Measurements from ENCODE around the gene CA12. TPM values are rescaled to one million over a fixed set of nuclear protein-coding genes. Genes with fewer than 3 reads are reported as not detected.
"Not testable (repeated sequence)": the region's sequence is repeated elsewhere in the genome, so short reads cannot be mapped to it uniquely, and the experiment has no call there.

The CA12 gene
- polyA plus RNA-seq, 3 donors, result not detected

- Histone ChIP-seq H3K27me3 (ENCODE audit: control insufficient read depth in 2 of 2, insufficient read depth in 2 of 2, low read length in 2 of 2) (no peaks in the 10 kb centered on the region), H3K4me2 (replicated peaks; ENCODE audit: extremely low read depth, low read length, poor library complexity, severe bottlenecking) (no peak overlapping the region), H2AFZ (ENCODE audit: insufficient read depth, low read depth, low read length, poor library complexity, severe bottlenecking) (no peak overlapping the region), H3K27ac (ENCODE audit: low read depth in 1 of 2, low read length in 2 of 2) (no peak overlapping the region), H3K4me3 (replicated peaks in 1 of 3; ENCODE audit: low read depth in 2 of 3, low read length in 3 of 3) (no peak overlapping the region), H3K9ac (ENCODE audit: insufficient read depth, low read length, poor library complexity, severe bottlenecking) (no peak overlapping the region), H3K36me3 (replicated peaks in 1 of 2; ENCODE audit: control insufficient read depth in 1 of 2, insufficient read depth in 2 of 2, low read length in 2 of 2) (no peaks in the 10 kb centered on the region), H3K9me3 (replicated peaks in 1 of 2; ENCODE audit: control insufficient read depth in 1 of 2, insufficient read depth in 1 of 2, low read length in 2 of 2) (no peaks in the 10 kb centered on the region), H3K4me1 (ENCODE audit: control insufficient read depth in 1 of 2, insufficient read depth in 2 of 2, low read length in 2 of 2) (no peaks in the 10 kb centered on the region), H3K79me2 (ENCODE audit: insufficient read depth, low read length) (no peaks in the 10 kb centered on the region), H4K20me1 (ENCODE audit: insufficient read depth, low read length) (no peaks in the 10 kb centered on the region)
- 40% methylated on average over 4 of the region's 4 CpGs for WGBS (ENCODE audit: insufficient coverage)
- intact Hi-C loops (cut with micrococcal nuclease), result no loop called here
- Mint-ChIP-seq H3K4me1 (no peaks in the 10 kb centered on the region), H3K27me3 (ENCODE audit: low read depth in 3 of 3) (peaks cover 0 to 1% (median under 1%) of the 10 kb centered on the region in 3 donors), H3K9me3 (no peaks in the 10 kb centered on the region), H3K27ac (no peak overlapping the region), H3K4me3 (no peak overlapping the region), H3K36me3 (no peaks in the 10 kb centered on the region)
- no peak for TF ChIP-seq CTCF (IDR thresholded peaks at IDR 0.05)
- DNase-seq, result no peak
Measured at GRCh38 chr15:63322541-63322940, 59.1 kb downstream of the CA12 start.

- no peak for DNase-seq
- Mint-ChIP-seq H3K4me3 (no peak overlapping the region), H3K4me1 (no peaks in the 10 kb centered on the region), H3K27me3 (ENCODE audit: low read depth in 3 of 3) (peaks cover 0 to 6% (median 3%) of the 10 kb centered on the region in 3 donors), H3K36me3 (no peaks in the 10 kb centered on the region), H3K27ac (no peak overlapping the region), H3K9me3 (no peaks in the 10 kb centered on the region)
- Histone ChIP-seq H3K9me3 (replicated peaks in 1 of 2; ENCODE audit: control insufficient read depth in 1 of 2, insufficient read depth in 1 of 2, low read length in 2 of 2) (no peaks in the 10 kb centered on the region), H3K36me3 (replicated peaks in 1 of 2; ENCODE audit: control insufficient read depth in 1 of 2, insufficient read depth in 2 of 2, low read length in 2 of 2) (no peaks in the 10 kb centered on the region), H3K9ac (ENCODE audit: insufficient read depth, low read length, poor library complexity, severe bottlenecking) (no peak overlapping the region), H2AFZ (ENCODE audit: insufficient read depth, low read depth, low read length, poor library complexity, severe bottlenecking) (no peak overlapping the region), H4K20me1 (ENCODE audit: insufficient read depth, low read length) (no peaks in the 10 kb centered on the region), H3K27me3 (ENCODE audit: control insufficient read depth in 2 of 2, insufficient read depth in 2 of 2, low read length in 2 of 2) (no peaks in the 10 kb centered on the region), H3K4me3 (replicated peaks in 1 of 3; ENCODE audit: low read depth in 2 of 3, low read length in 3 of 3) (no peak overlapping the region), H3K4me2 (replicated peaks; ENCODE audit: extremely low read depth, low read length, poor library complexity, severe bottlenecking) (no peak overlapping the region), H3K4me1 (ENCODE audit: control insufficient read depth in 1 of 2, insufficient read depth in 2 of 2, low read length in 2 of 2) (no peaks in the 10 kb centered on the region), H3K79me2 (ENCODE audit: insufficient read depth, low read length) (no peaks in the 10 kb centered on the region), H3K27ac (ENCODE audit: low read depth in 1 of 2, low read length in 2 of 2) (no peak overlapping the region)
- no peak for TF ChIP-seq CTCF (IDR thresholded peaks at IDR 0.05)
- WGBS (ENCODE audit: insufficient coverage), result 95% methylated on average over 22 of the region's 29 CpGs
- intact Hi-C loops (cut with micrococcal nuclease), result no loop called here
Measured at GRCh38 chr15:63321462-63321861, 60.2 kb downstream of the CA12 start.

- H4K20me1 ChIP-seq (ENCODE audit: insufficient read depth, low read length); H3K36me3 Mint-ChIP-seq; H3K27me3 Mint-ChIP-seq (ENCODE audit: low read depth in 3 of 3); H3K9me3 ChIP-seq (replicated peaks in 1 of 2; ENCODE audit: control insufficient read depth in 1 of 2, insufficient read depth in 1 of 2, low read length in 2 of 2); H3K4me2 ChIP-seq (replicated peaks; ENCODE audit: extremely low read depth, low read length, poor library complexity, severe bottlenecking); H2AFZ ChIP-seq (ENCODE audit: insufficient read depth, low read depth, low read length, poor library complexity, severe bottlenecking); H3K4me3 Mint-ChIP-seq; H3K9ac ChIP-seq (ENCODE audit: insufficient read depth, low read length, poor library complexity, severe bottlenecking); intact Hi-C loops (cut with micrococcal nuclease); H3K27me3 ChIP-seq (ENCODE audit: control insufficient read depth in 2 of 2, insufficient read depth in 2 of 2, low read length in 2 of 2); H3K79me2 ChIP-seq (ENCODE audit: insufficient read depth, low read length); H3K4me1 ChIP-seq (ENCODE audit: control insufficient read depth in 1 of 2, insufficient read depth in 2 of 2, low read length in 2 of 2); H3K4me3 ChIP-seq (replicated peaks in 1 of 3; ENCODE audit: low read depth in 2 of 3, low read length in 3 of 3); H3K27ac ChIP-seq (ENCODE audit: low read depth in 1 of 2, low read length in 2 of 2); DNase-seq; H3K9me3 Mint-ChIP-seq; H3K27ac Mint-ChIP-seq; H3K36me3 ChIP-seq (replicated peaks in 1 of 2; ENCODE audit: control insufficient read depth in 1 of 2, insufficient read depth in 2 of 2, low read length in 2 of 2); H3K4me1 Mint-ChIP-seq: not testable (repeated sequence)
- 90% methylated on average over 2 of the region's 11 CpGs for WGBS (ENCODE audit: insufficient coverage)
Measured at GRCh38 chr15:63320981-63321380, 60.7 kb downstream of the CA12 start.

GRCh38 chr15:63320446-63320845 lies 61.2 kb downstream of the CA12 start:
- H3K9ac ChIP-seq (ENCODE audit: insufficient read depth, low read length, poor library complexity, severe bottlenecking); H3K27me3 ChIP-seq (ENCODE audit: control insufficient read depth in 2 of 2, insufficient read depth in 2 of 2, low read length in 2 of 2); H3K27ac ChIP-seq (ENCODE audit: low read depth in 1 of 2, low read length in 2 of 2); H3K4me1 Mint-ChIP-seq; H2AFZ ChIP-seq (ENCODE audit: insufficient read depth, low read depth, low read length, poor library complexity, severe bottlenecking); H3K4me2 ChIP-seq (replicated peaks; ENCODE audit: extremely low read depth, low read length, poor library complexity, severe bottlenecking); H3K4me3 ChIP-seq (replicated peaks in 1 of 3; ENCODE audit: low read depth in 2 of 3, low read length in 3 of 3); H3K36me3 Mint-ChIP-seq; intact Hi-C loops (cut with micrococcal nuclease); H3K79me2 ChIP-seq (ENCODE audit: insufficient read depth, low read length); H4K20me1 ChIP-seq (ENCODE audit: insufficient read depth, low read length); H3K27me3 Mint-ChIP-seq (ENCODE audit: low read depth in 3 of 3); H3K9me3 Mint-ChIP-seq; H3K36me3 ChIP-seq (replicated peaks in 1 of 2; ENCODE audit: control insufficient read depth in 1 of 2, insufficient read depth in 2 of 2, low read length in 2 of 2); H3K4me1 ChIP-seq (ENCODE audit: control insufficient read depth in 1 of 2, insufficient read depth in 2 of 2, low read length in 2 of 2); H3K27ac Mint-ChIP-seq; DNase-seq; H3K4me3 Mint-ChIP-seq; H3K9me3 ChIP-seq (replicated peaks in 1 of 2; ENCODE audit: control insufficient read depth in 1 of 2, insufficient read depth in 1 of 2, low read length in 2 of 2): not testable (repeated sequence)
- 83% methylated on average over 1 of the region's 10 CpGs for WGBS (ENCODE audit: insufficient coverage)

All from CD14-positive monocyte (primary cell).